ENCODE data around the gene VPS13D.
"Not testable (repeated sequence)": the region's sequence is repeated elsewhere in the genome, so short reads cannot be mapped to it uniquely, and the experiment has no call there.

The VPS13D gene

GRCh38 chr1:12284486-12284885 is 54.7 kb downstream of the VPS13D start:
- no peak overlapping the region for H3K4me3 ChIP-seq (ENCODE audit: low read depth, low read length)

GRCh38 chr1:12285496-12286143 is 55.8 kb downstream of the VPS13D start:
- no peak overlapping the region for H3K4me3 ChIP-seq (ENCODE audit: low read depth, low read length)

- H3K4me3 ChIP-seq (ENCODE audit: low read depth, low read length): no peak overlapping the region
These were observed 58.0 kb downstream of the VPS13D start for GRCh38 chr1:12287869-12288268.

GRCh38 chr1:12290828-12291227 is 61.0 kb downstream of the VPS13D start:
- H3K4me3 ChIP-seq (ENCODE audit: low read depth, low read length): no peak overlapping the region

- H3K4me3 ChIP-seq (ENCODE audit: low read depth, low read length): no peak overlapping the region
These were observed 63.6 kb downstream of the VPS13D start for GRCh38 chr1:12293416-12293815.

- no peak overlapping the region for H3K4me3 ChIP-seq (ENCODE audit: low read depth, low read length)
These were observed 64.2 kb downstream of the VPS13D start for GRCh38 chr1:12294076-12294475.

- no peak overlapping the region for H3K4me3 ChIP-seq (ENCODE audit: low read depth, low read length)
These were observed 66.2 kb downstream of the VPS13D start for GRCh38 chr1:12296016-12296415.

GRCh38 chr1:12296623-12297022 is 66.8 kb downstream of the VPS13D start:
- no peak overlapping the region for H3K4me3 ChIP-seq (ENCODE audit: low read depth, low read length)

GRCh38 chr1:12300706-12301105 is 70.9 kb downstream of the VPS13D start:
- H3K4me3 ChIP-seq (ENCODE audit: low read depth, low read length): no peak overlapping the region

GRCh38 chr1:12301518-12302237 is 71.8 kb downstream of the VPS13D start:
- H3K4me3 ChIP-seq (ENCODE audit: low read depth, low read length): no peak overlapping the region

GRCh38 chr1:12302798-12303447 is 73.1 kb downstream of the VPS13D start:
- no peak overlapping the region for H3K4me3 ChIP-seq (ENCODE audit: low read depth, low read length)

- no peak overlapping the region for H3K4me3 ChIP-seq (ENCODE audit: low read depth, low read length)
These were observed 75.5 kb downstream of the VPS13D start for GRCh38 chr1:12305377-12305776.

GRCh38 chr1:12309783-12310742 is 80.2 kb downstream of the VPS13D start:
- H3K4me3 ChIP-seq (ENCODE audit: low read depth, low read length): no peak overlapping the region

GRCh38 chr1:12314333-12314903 is 84.6 kb downstream of the VPS13D start:
- no peak overlapping the region for H3K4me3 ChIP-seq (ENCODE audit: low read depth, low read length)

GRCh38 chr1:12315146-12315545 is 85.3 kb downstream of the VPS13D start:
- H3K4me3 ChIP-seq (ENCODE audit: low read depth, low read length): no peak overlapping the region

- H3K4me3 ChIP-seq (ENCODE audit: low read depth, low read length): no peak overlapping the region
These were observed 86.5 kb downstream of the VPS13D start for GRCh38 chr1:12316331-12316730.

GRCh38 chr1:12320486-12320885 is 90.7 kb downstream of the VPS13D start:
- H3K4me3 ChIP-seq (ENCODE audit: low read depth, low read length): no peak overlapping the region

- H3K4me3 ChIP-seq (ENCODE audit: low read depth, low read length): no peak overlapping the region
These were observed 94.6 kb downstream of the VPS13D start for GRCh38 chr1:12324423-12324822.

GRCh38 chr1:12324973-12325372 is 95.1 kb downstream of the VPS13D start:
- not testable (repeated sequence) for H3K4me3 ChIP-seq (ENCODE audit: low read depth, low read length)

GRCh38 chr1:12326986-12327385 is 97.2 kb downstream of the VPS13D start:
- no peak overlapping the region for H3K4me3 ChIP-seq (ENCODE audit: low read depth, low read length)

- H3K4me3 ChIP-seq (ENCODE audit: low read depth, low read length): no peak overlapping the region
These were observed 97.7 kb downstream of the VPS13D start for GRCh38 chr1:12327566-12327965.
